ENCODE results near the gene PABPN1.

DNA sequence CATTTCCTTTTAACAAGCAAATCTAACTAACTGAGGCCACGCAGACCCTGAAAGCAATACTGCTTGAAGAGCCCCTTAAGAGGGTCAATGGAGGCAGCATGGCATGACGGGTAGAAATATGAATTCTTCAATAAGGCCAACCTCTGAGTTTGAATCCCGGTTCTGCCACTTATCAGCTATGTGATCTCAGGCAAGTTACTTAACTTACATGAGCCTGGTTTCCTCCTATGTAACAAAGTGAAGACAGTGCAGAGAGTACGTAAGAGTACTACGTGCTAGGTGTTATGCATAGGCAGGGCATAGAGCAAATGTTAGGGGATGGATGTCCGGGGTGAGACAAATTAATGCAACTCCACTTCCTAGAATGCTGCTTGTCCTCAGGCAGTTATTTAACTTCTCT is 40.0 kb upstream of the PABPN1 start:
- no peak for TF ChIP-seq POLR2AphosphoS5 (IDR thresholded peaks at IDR 0.05)
- TF ChIP-seq CTCF (IDR thresholded peaks at IDR 0.05): no peak
- TF ChIP-seq POLR2A (IDR thresholded peaks at IDR 0.05): no peak

All from breast epithelium (tissue), 3 donors.